ENCODE results near the gene KCNC4.

GRCh38 chr1:110230381-110231199 is 20.5 kb downstream of the KCNC4 start:
- TF ChIP-seq RAD21 (IDR thresholded peaks at IDR 0.05; ENCODE audit: low read depth) (no peak), FOXM1 (IDR thresholded peaks at IDR 0.05; ENCODE audit: borderline replicate concordance, low read depth) (no peak), MAX (IDR thresholded peaks at IDR 0.05) (no peak), TAF1 (IDR thresholded peaks at IDR 0.05; ENCODE audit: low read depth) (no peak), EP300 (IDR thresholded peaks at IDR 0.05; ENCODE audit: borderline replicate concordance) (no peak), EGR1 (IDR thresholded peaks at IDR 0.05) (no peak)

Measured in Ishikawa (cell line).